Transverse colon (tissue), 4 donors: Measurements from ENCODE around the gene AWAT1. TPM values are rescaled to one million over a fixed set of nuclear protein-coding genes. Genes with fewer than 3 reads are reported as not detected.

Experiments used
- DNase-seq: peaks from one replicate; pipeline ENCODE4 v3.0.0-alpha.2; 2019
- H3K27ac ChIP-seq, 4 donors: fragments of 200-600 bp; sonication (generic); 2 replicates each; pipeline ENCODE4 v1.5.1; 2016 to 2018; ENCODE audit warnings: inconsistent platforms in 4 of 4
- H3K27me3 ChIP-seq: fragments of 200-600 bp; sonication (generic); 2 replicates; pipeline ENCODE4 v1.5.1; 2017; ENCODE audit warnings: inconsistent platforms
- H3K36me3 ChIP-seq, 4 donors: fragments of 200-600 bp; sonication (generic); 2 replicates each; pipeline ENCODE4 v1.5.1; 2017 to 2019; ENCODE audit warnings: inconsistent platforms in 4 of 4
- H3K4me1 ChIP-seq, 4 donors: fragments of 200-600 bp; sonication (generic); 2 replicates each; pipeline ENCODE4 v1.5.1; 2017 to 2020; ENCODE audit warnings: inconsistent platforms in 4 of 4
- H3K4me3 ChIP-seq, 4 donors: fragments of 200-600 bp; sonication (generic); 1 replicate in 1 of 4; 2 replicates in 3 of 4; pipeline versions ENCODE4 v1.5.1 to v1.6.1; 2017 to 2019; ENCODE audit warnings: inconsistent platforms in 4 of 4
- H3K9me3 ChIP-seq, 2 donors: fragments of 200-600 bp; sonication (generic); 2 replicates each; pipeline ENCODE4 v1.5.1; 2017 to 2019; ENCODE audit warnings: inconsistent platforms in 2 of 2
- CTCF ChIP-seq, 5 experiments: fragments of 200-600 bp in 3 of 5; fragments of 450-650 bp in 2 of 5; sonication (generic) in 3 of 5; IDR thresholded peaks; 1 replicate in 2 of 5; 2 replicates in 3 of 5; pipeline ENCODE4 v1.5.1; 2016 to 2017; ENCODE audit warnings: antibody characterized with exemption in 5 of 5, inconsistent platforms in 3 of 5, mild to moderate bottlenecking in 2 of 5, moderate library complexity in 1 of 5
- EP300 ChIP-seq: sonication (generic); formaldehyde crosslinking; IDR thresholded peaks from one replicate; pipeline ENCODE4 v1.6.1; 2017; ENCODE audit warnings: antibody characterized with exemption, low read depth
- POLR2A ChIP-seq: fragments of 450-650 bp; IDR thresholded peaks from one replicate; pipeline ENCODE4 v1.6.1; 2016; ENCODE audit warnings: antibody characterized with exemption, mild to moderate bottlenecking, moderate library complexity
- POLR2AphosphoS5 ChIP-seq, 3 donors: sonication (generic); formaldehyde crosslinking; IDR thresholded peaks; one replicate each; pipeline ENCODE4 v1.6.1; 2016; ENCODE audit warnings: antibody characterized with exemption in 3 of 3
- WGBS, 2 donors: methylation state at CpG; one replicate each; pipeline ENCODE4 v1.1.5; 2018; ENCODE audit warnings: low coverage in 1 of 2; 5-methylcytosine and 5-hydroxymethylcytosine counted together
- in situ Hi-C, 4 donors: fragments of 200-750 bp; cut with MboI; loops; one replicate each; pipeline versions ENCODE4 v1.15.0 to v1.15.1; 2017; ENCODE audit warnings: low sequenced_read_pairs in 3 of 4, low pct_ligation_motif_present in 1 of 4, low pct_unique_long_range_greater_than_20kb in 1 of 4
- intact Hi-C: fragments of 100-400 bp; cut with DNase I; formaldehyde crosslinking; loops from one replicate; pipeline ENCODE4 v1.15.1; 2023; ENCODE audit warnings: low total_unique reads
- small RNA-seq, 4 donors: library from RNA; depleted of rRNA; stranded (forward); fragments of <200 nt; gene quantifications; one replicate each; pipeline ENCODE3, GENCODE V24; 2016
- total RNA-seq, 4 donors: library from RNA; depleted of rRNA; stranded (reverse); fragments of >200 nt; gene quantifications; one replicate each; pipeline ENCODE4 v1.1.0, GENCODE V29; 2016

The AWAT1 gene
- total RNA-seq, 4 donors from 2014 or later, result not detected

GRCh38 chrX:70280573-70280972, 46.1 kb downstream of the AWAT1 start:
- in situ Hi-C loops (loop anchor here in 1 of 4 donors (25.0 kb wide), 1 partner anchor 93 kb away; the partner anchor contains the start of gene DGAT2L6), intact Hi-C loops (no loop called here)
- H3K27me3 ChIP-seq, result no peaks in the 10 kb centered on the region

GRCh38 chrX:70281951-70282350, 47.5 kb downstream of the AWAT1 start, which contains the start of gene RAB41:
Gene RAB41, plus strand, starts transcription at chrX:70282172. Its CDS starts 46 bp downstream, at chrX:70282218.
- intact Hi-C loops, result no loop called here
- Histone ChIP-seq H3K27ac (no peak within 1 kb of the TSS), H3K27me3 (no peaks in the 10 kb centered on the region), H3K9me3 (no peaks in the 10 kb centered on the region), H3K36me3 (no peaks in the 10 kb centered on the region), H3K4me3 (no peak within 1 kb of the TSS), H3K4me1 (no peaks in the 10 kb centered on the region)
- 95% methylated on average over 21 of the region's 21 CpGs; no CpG with 5 or more reads in 1 of the 2 donors for WGBS, 2 donors
- DNase-seq, result no peak
- in situ Hi-C loops, result loop anchor here in 1 of 4 donors (25.0 kb wide), 1 partner anchor 95 kb away; the partner anchor contains the start of gene DGAT2L6
- TF ChIP-seq POLR2A (no peak), CTCF (IDR thresholded peaks at IDR 0.05) (no peak), EP300 (no peak), POLR2AphosphoS5 (IDR thresholded peaks at IDR 0.05) (no peak)

More at GRCh38 chrX:70280573-70280972, 46.1 kb downstream of the AWAT1 start:
- Histone ChIP-seq H3K4me1 (no peaks in the 10 kb centered on the region), H3K27ac (no peak overlapping the region), H3K36me3 (no peaks in the 10 kb centered on the region), H3K4me3 (no peak overlapping the region), H3K9me3 (no peaks in the 10 kb centered on the region)
- no peak for DNase-seq
- TF ChIP-seq CTCF (IDR thresholded peaks at IDR 0.05), result no peak
- no peak for TF ChIP-seq POLR2A
- TF ChIP-seq POLR2AphosphoS5 (IDR thresholded peaks at IDR 0.05), result no peak
- no peak for TF ChIP-seq EP300
- WGBS, 2 donors, result 72% methylated on average over 3 of the region's 3 CpGs; no CpG with 5 or more reads in 1 of the 2 donors

- intact Hi-C loops, result no loop called here
- peak overlapping the region; percentile 14 to 67 (median 49) for H3K4me3 ChIP-seq
- no peak for TF ChIP-seq POLR2A
- no peak for TF ChIP-seq CTCF (IDR thresholded peaks at IDR 0.05)
- TF ChIP-seq POLR2AphosphoS5 (IDR thresholded peaks at IDR 0.05), result no peak
- no peak for TF ChIP-seq EP300
- H3K4me1 ChIP-seq, result peaks cover 0 to 13% (median 0%) of the 10 kb centered on the region in 4 donors
- DNase-seq, result no peak
- no peaks in the 10 kb centered on the region for H3K36me3 ChIP-seq
- WGBS, 2 donors, result 56% methylated on average over 11 of the region's 11 CpGs; no CpG with 5 or more reads in 1 of the 2 donors
- H3K27me3 ChIP-seq, result no peaks in the 10 kb centered on the region
- in situ Hi-C loops, result loop anchor here in 1 of 4 donors (25.0 kb wide), 1 partner anchor 102 kb away; the partner anchor contains the start of gene DGAT2L6
- peak overlapping the region; percentile 47 to 85 (median 77) for H3K27ac ChIP-seq
- H3K9me3 ChIP-seq, result no peaks in the 10 kb centered on the region
Observed at GRCh38 chrX:70289168-70289792, 54.8 kb downstream of the AWAT1 start.

Small RNA genes lying within 50 kb of the gene (small RNA-seq; reads per million reads assigned to genes)
- gene RNA5SP507, result 0 to 0.28 (median 0.14) reads per million in 4 donors

Other genes with a start within 250 kb of the AWAT1 start
- not detected for gene AWAT2, start 184.7 kb upstream of the AWAT1 start, total RNA-seq
- gene OTUD6A, start 172.2 kb upstream of the AWAT1 start, total RNA-seq, result not detected
- gene IGBP1, start 101.2 kb upstream of the AWAT1 start, total RNA-seq, result 10 to 100 TPM; 23.7 to 99.0 (median 56.5) TPM
- not detected for gene DGAT2L6, start 57.2 kb upstream of the AWAT1 start, total RNA-seq
- gene P2RY4, start 25.5 kb downstream of the AWAT1 start, total RNA-seq, result 1 to 10 TPM in 3 of 4 donors, under 1 TPM in 1; 0.80 to 5.1 (median 2.3) TPM
- 1 to 10 TPM in 2 of 4 donors, not detected in 2; 1.5 to 2.9 TPM for gene ARR3, start 33.7 kb downstream of the AWAT1 start, total RNA-seq
- 1 to 10 TPM in 1 of 4 donors, under 1 TPM in 1, not detected in 2; 0.68 to 4.2 TPM for gene RAB41, start 47.5 kb downstream of the AWAT1 start, total RNA-seq
- 10 to 100 TPM in 3 of 4 donors, 1 to 10 TPM in 1; 7.8 to 45.5 (median 23.1) TPM for gene PDZD11, start 55.3 kb downstream of the AWAT1 start, total RNA-seq
- 1 to 10 TPM in 3 of 4 donors, not detected in 1; 1.3 to 4.4 (median 1.4) TPM for gene KIF4A, start 55.4 kb downstream of the AWAT1 start, total RNA-seq
- gene GDPD2, start 188.7 kb downstream of the AWAT1 start, total RNA-seq, result 10 to 100 TPM in 3 of 4 donors, 1 to 10 TPM in 1; 1.6 to 68.1 (median 31.2) TPM
- 10 to 100 TPM; 31.8 to 59.4 (median 54.8) TPM for gene DLG3, start 210.2 kb downstream of the AWAT1 start, total RNA-seq